GM12864 (cell line): ENCODE data around the gene CELSR1.
"Not testable (repeated sequence)": the region's sequence is repeated elsewhere in the genome, so short reads cannot be mapped to it uniquely, and the experiment has no call there.

Source experiments
- DNase-seq: peaks from one replicate; pipeline ENCODE4 v3.0.0-alpha.2; 2011; ENCODE audit warnings: low read depth
- H3K4me3 ChIP-seq: 2 replicates; pipeline ENCODE4 v1.5.1; 2011; ENCODE audit warnings: mild to moderate bottlenecking, low read depth, low read length, control low read depth
- CTCF ChIP-seq: IDR thresholded peaks from 2 replicates; pipeline ENCODE4 v1.5.1; 2011; ENCODE audit warnings: low read depth, mild to moderate bottlenecking, moderate library complexity, low read length, control low read depth, inconsistent platforms; ENCODE audit errors: missing control alignments

CELSR1 gene

GRCh38 chr22:46408568-46409506 is 128.6 kb downstream of the CELSR1 start:
- no peak for DNase-seq
- TF ChIP-seq CTCF: no peak
- H3K4me3 ChIP-seq: no peak overlapping the region

GRCh38 chr22:46407748-46408147 is 129.7 kb downstream of the CELSR1 start:
- TF ChIP-seq CTCF: no peak
- no peak for DNase-seq
- H3K4me3 ChIP-seq: no peak overlapping the region

GRCh38 chr22:46406791-46407190 is 130.6 kb downstream of the CELSR1 start:
- no peak overlapping the region for H3K4me3 ChIP-seq
- DNase-seq: no peak
- no peak for TF ChIP-seq CTCF

GRCh38 chr22:46406349-46406748 is 131.1 kb downstream of the CELSR1 start:
- no peak for DNase-seq
- no peak overlapping the region for H3K4me3 ChIP-seq
- no peak for TF ChIP-seq CTCF

- no peak overlapping the region for H3K4me3 ChIP-seq
- no peak for DNase-seq
- TF ChIP-seq CTCF: no peak
Observed at GRCh38 chr22:46405901-46406300, 131.5 kb downstream of the CELSR1 start.

- H3K4me3 ChIP-seq, DNase-seq: not testable (repeated sequence)
Observed at GRCh38 chr22:46403880-46404279, 133.5 kb downstream of the CELSR1 start.

- H3K4me3 ChIP-seq: no peak overlapping the region
- no peak for DNase-seq
- TF ChIP-seq CTCF: no peak
Observed at GRCh38 chr22:46402505-46402904, 134.9 kb downstream of the CELSR1 start.
